Thoracic aorta (tissue), 2 donors: ENCODE data around the gene PRDM16. TPM values are rescaled to one million over a fixed set of nuclear protein-coding genes. Genes with fewer than 3 reads are reported as not detected.

ENCODE experiments used
- ATAC-seq: fragments of 150-250 bp; one replicate; pipeline ENCODE4 v1.8.0; 2017; ENCODE audit warnings: low read depth; ENCODE audit not compliant: insufficient number of reproducible peaks, low FRiP score
- DNase-seq: peaks from one replicate; pipeline ENCODE4 v3.0.0-alpha.2; 2020; ENCODE audit warnings: low spot score
- H3K27ac ChIP-seq, 2 donors: fragments of 200-600 bp; sonication (generic); 1 replicate in 1 of 2; 2 replicates in 1 of 2; pipeline ENCODE4 v1.5.1; 2016; ENCODE audit warnings: mild to moderate bottlenecking in 2 of 2, moderate library complexity in 2 of 2
- H3K27me3 ChIP-seq: fragments of 200-600 bp; sonication (generic); replicated peaks from 2 replicates; pipeline ENCODE4 v1.6.0; 2016; ENCODE audit warnings: mild to moderate bottlenecking; ENCODE audit not compliant: insufficient read depth
- H3K36me3 ChIP-seq: fragments of 200-600 bp; sonication (generic); one replicate; pipeline ENCODE4 v1.5.1; 2016
- H3K4me1 ChIP-seq, 2 donors: fragments of 200-600 bp; sonication (generic); 1 replicate in 1 of 2; 2 replicates in 1 of 2; pipeline versions ENCODE4 v1.5.1 to v1.6.0; 2016; ENCODE audit warnings: low read depth in 2 of 2, mild to moderate bottlenecking in 1 of 2; ENCODE audit not compliant: control insufficient read depth in 1 of 2
- H3K4me3 ChIP-seq: fragments of 200-600 bp; sonication (generic); 2 replicates; pipeline ENCODE4 v1.5.1; 2016; ENCODE audit warnings: mild to moderate bottlenecking
- H3K9me3 ChIP-seq: fragments of 200-600 bp; sonication (generic); 2 replicates; pipeline ENCODE4 v1.5.1; 2016
- CTCF ChIP-seq: fragments of 200-600 bp; sonication (generic); IDR thresholded peaks from one replicate; pipeline ENCODE4 v1.5.1; 2019; ENCODE audit warnings: antibody characterized with exemption
- total RNA-seq, 2 donors: library from RNA; depleted of rRNA; stranded (reverse); fragments of >200 nt; gene quantifications; one replicate each; pipeline versions ENCODE4 v1.1.0 to v1.2.3, GENCODE V29; 2016

Gene PRDM16
- total RNA-seq, 2 donors from 2014 or later, result 68.9 to 85.4 TPM

- no peaks in the 10 kb centered on the region for H3K36me3 ChIP-seq
- no peak for TF ChIP-seq CTCF
- no peak overlapping the region for H3K4me3 ChIP-seq
- peaks cover 9% of the 10 kb centered on the region in 2 donors for H3K4me1 ChIP-seq
- ATAC-seq (no peak), DNase-seq (no peak)
- no peak overlapping the region for H3K27ac ChIP-seq
- no peaks in the 10 kb centered on the region for H3K9me3 ChIP-seq
- H3K27me3 ChIP-seq, result no peaks in the 10 kb centered on the region
These were observed 30.3 kb upstream of the PRDM16 start for GRCh38 chr1:3038571-3039181.

- ATAC-seq (no peak), DNase-seq (no peak)
- H3K4me3 ChIP-seq, result no peak overlapping the region
- H3K36me3 ChIP-seq, result no peaks in the 10 kb centered on the region
- H3K27me3 ChIP-seq, result no peaks in the 10 kb centered on the region
- no peaks in the 10 kb centered on the region for H3K9me3 ChIP-seq
- no peak overlapping the region for H3K27ac ChIP-seq
- no peak for TF ChIP-seq CTCF
- peaks cover 9% of the 10 kb centered on the region in 2 donors for H3K4me1 ChIP-seq
These were observed 29.0 kb upstream of the PRDM16 start for GRCh38 chr1:3040004-3040403.

GRCh38 chr1:3042481-3042880, 26.5 kb upstream of the PRDM16 start:
- Histone ChIP-seq H3K4me1 (no peaks in the 10 kb centered on the region), H3K9me3 (no peaks in the 10 kb centered on the region), H3K27ac (no peak overlapping the region), H3K4me3 (no peak overlapping the region), H3K27me3 (no peaks in the 10 kb centered on the region), H3K36me3 (no peaks in the 10 kb centered on the region)
- DNase-seq, result no peak
- ATAC-seq, result no peak
- no peak for TF ChIP-seq CTCF

- H3K27me3 ChIP-seq, result no peaks in the 10 kb centered on the region
- no peaks in the 10 kb centered on the region for H3K36me3 ChIP-seq
- H3K9me3 ChIP-seq, result no peaks in the 10 kb centered on the region
- no peaks in the 10 kb centered on the region for H3K4me1 ChIP-seq
- no peak overlapping the region for H3K27ac ChIP-seq
- no peak overlapping the region for H3K4me3 ChIP-seq
- no peak for TF ChIP-seq CTCF
- ATAC-seq (no peak), DNase-seq (no peak)
These were observed 19.8 kb upstream of the PRDM16 start for GRCh38 chr1:3049164-3049563.

DNA sequence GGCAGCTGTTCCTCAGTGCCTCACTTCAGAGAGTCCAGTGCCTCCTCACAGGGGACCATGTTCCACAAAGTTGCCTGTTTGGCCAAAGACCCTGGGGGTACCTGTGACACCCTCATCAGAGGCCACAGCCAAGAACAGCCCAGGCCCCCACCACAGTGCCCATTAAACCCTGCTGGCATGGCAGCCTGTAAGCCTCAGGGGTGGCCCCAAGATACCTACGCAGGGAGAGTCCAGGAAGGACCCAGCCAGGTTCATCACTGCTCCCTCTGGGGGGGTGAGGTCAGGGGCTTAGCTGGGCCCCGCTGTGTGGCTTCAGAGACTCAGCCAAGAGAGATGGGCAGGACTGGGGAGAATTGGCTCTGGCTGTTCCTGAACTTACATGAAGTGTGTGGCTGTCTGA, 19.1 kb upstream of the PRDM16 start:
- no peak for TF ChIP-seq CTCF
- no peak overlapping the region for H3K27ac ChIP-seq
- DNase-seq (no peak), ATAC-seq (no peak)
- H3K36me3 ChIP-seq, result no peaks in the 10 kb centered on the region
- H3K4me1 ChIP-seq, result no peaks in the 10 kb centered on the region
- H3K27me3 ChIP-seq, result no peaks in the 10 kb centered on the region
- no peak overlapping the region for H3K4me3 ChIP-seq
- no peaks in the 10 kb centered on the region for H3K9me3 ChIP-seq
